Gastroesophageal sphincter (tissue), 4 donors: ENCODE data around the gene CLSTN1. TPM values are rescaled to one million over a fixed set of nuclear protein-coding genes. Genes with fewer than 3 reads are reported as not detected.

ENCODE experiments used
- ATAC-seq: fragments of 150-250 bp; one replicate; pipeline ENCODE4 v1.9.1; 2016; ENCODE audit warnings: mild to moderate bottlenecking, moderate library complexity
- H3K27ac ChIP-seq, 4 donors: fragments of 200-600 bp; sonication (generic) in 3 of 4; 1 replicate in 3 of 4; 2 replicates in 1 of 4; pipeline ENCODE4 v1.5.1; 2016 to 2019
- H3K27me3 ChIP-seq: fragments of 200-600 bp; sonication (generic); one replicate; pipeline ENCODE4 v1.5.1; 2019
- H3K36me3 ChIP-seq, 2 donors: fragments of 200-600 bp; sonication (generic); one replicate each; pipeline ENCODE4 v1.5.1; 2019; ENCODE audit warnings: control low read depth in 1 of 2
- H3K4me1 ChIP-seq, 3 donors: fragments of 200-600 bp; sonication (generic); 1 replicate in 2 of 3; 2 replicates in 1 of 3; pipeline ENCODE4 v1.5.1; 2016 to 2019; ENCODE audit warnings: control low read depth in 2 of 3
- H3K4me3 ChIP-seq, 2 donors: fragments of 200-600 bp; sonication (generic); one replicate each; pipeline ENCODE4 v1.5.1; 2019; ENCODE audit warnings: mild to moderate bottlenecking in 1 of 2, moderate library complexity in 1 of 2
- H3K9me3 ChIP-seq, 3 donors: fragments of 200-600 bp; sonication (generic); one replicate each; pipeline ENCODE4 v1.5.1; 2017 to 2019; ENCODE audit warnings: control low read depth in 2 of 3
- CTCF ChIP-seq, 4 experiments: fragments of 200-600 bp in 2 of 4; fragments of 450-650 bp in 2 of 4; sonication (generic) in 1 of 4; IDR thresholded peaks; one replicate each; pipeline ENCODE4 v1.5.1; 2017 to 2019; ENCODE audit warnings: antibody characterized with exemption in 4 of 4, mild to moderate bottlenecking in 2 of 4, moderate library complexity in 2 of 4
- EP300 ChIP-seq: sonication (generic); formaldehyde crosslinking; IDR thresholded peaks from one replicate; pipeline ENCODE4 v1.6.1; 2017; ENCODE audit warnings: antibody characterized with exemption, mild to moderate bottlenecking
- POLR2A ChIP-seq, 2 donors: fragments of 450-650 bp; IDR thresholded peaks; one replicate each; pipeline ENCODE4 v1.6.1; 2017; ENCODE audit warnings: antibody characterized with exemption in 2 of 2, mild to moderate bottlenecking in 2 of 2, moderate library complexity in 1 of 2
- POLR2AphosphoS5 ChIP-seq: sonication (generic); formaldehyde crosslinking; IDR thresholded peaks from one replicate; pipeline ENCODE4 v1.6.1; 2017; ENCODE audit warnings: antibody characterized with exemption
- WGBS, 2 donors: methylation state at CpG; one replicate each; pipeline ENCODE4 v1.1.5; 2018; ENCODE audit warnings: low coverage in 1 of 2; 5-methylcytosine and 5-hydroxymethylcytosine counted together
- total RNA-seq, 4 donors: library from RNA; depleted of rRNA; stranded (reverse); fragments of >200 nt; gene quantifications; one replicate each; pipeline ENCODE4 v1.1.0, GENCODE V29; 2016

The CLSTN1 gene
- total RNA-seq, 4 donors from 2014 or later: 45.1 to 95.4 (median 58.7) TPM

- WGBS, 2 donors: 100% methylated on average over 1 to 3 of the region's 8 CpGs
- Histone ChIP-seq H3K9me3 (peaks cover 0 to 7% (median 0%) of the 10 kb centered on the region in 3 donors), H3K4me3 (no peak overlapping the region), H3K27ac (no peak overlapping the region), H3K36me3 (peaks cover 0 to 44% of the 10 kb centered on the region in 2 donors), H3K27me3 (no peaks in the 10 kb centered on the region), H3K4me1 (no peaks in the 10 kb centered on the region)
- TF ChIP-seq POLR2AphosphoS5 (no peak), EP300 (no peak), CTCF (IDR thresholded peaks at IDR 0.05) (no peak), POLR2A (IDR thresholded peaks at IDR 0.05) (no peak)
- ATAC-seq: no peak
These were observed 28.2 kb upstream of the CLSTN1 start for GRCh38 chr1:9852004-9852403.

GRCh38 chr1:9850442-9851162, 26.8 kb upstream of the CLSTN1 start:
- Histone ChIP-seq H3K9me3 (peaks cover 0 to 7% (median 0%) of the 10 kb centered on the region in 3 donors), H3K36me3 (peaks cover 0 to 44% of the 10 kb centered on the region in 2 donors), H3K27ac (no peak overlapping the region), H3K27me3 (no peaks in the 10 kb centered on the region), H3K4me3 (no peak overlapping the region), H3K4me1 (no peaks in the 10 kb centered on the region)
- 89 to 100% methylated on average over 1 of the region's 18 CpGs for WGBS, 2 donors
- ATAC-seq: no peak
- TF ChIP-seq CTCF (IDR thresholded peaks at IDR 0.05) (no peak), EP300 (no peak), POLR2AphosphoS5 (no peak), POLR2A (IDR thresholded peaks at IDR 0.05) (no peak)

- Histone ChIP-seq H3K4me3 (no peak overlapping the region), H3K27ac (no peak overlapping the region), H3K4me1 (no peaks in the 10 kb centered on the region), H3K36me3 (peaks cover 0 to 44% of the 10 kb centered on the region in 2 donors), H3K9me3 (peaks cover 0 to 7% (median 0%) of the 10 kb centered on the region in 3 donors), H3K27me3 (no peaks in the 10 kb centered on the region)
- 14 to 78% methylated on average over 1 to 8 of the region's 20 CpGs for WGBS, 2 donors
- TF ChIP-seq CTCF (IDR thresholded peaks at IDR 0.05) (no peak), EP300 (no peak), POLR2A (IDR thresholded peaks at IDR 0.05) (no peak), POLR2AphosphoS5 (no peak)
- ATAC-seq: no peak
These were observed 26.1 kb upstream of the CLSTN1 start for GRCh38 chr1:9849691-9850441.

GRCh38 chr1:9848022-9848421, 24.3 kb upstream of the CLSTN1 start:
- TF ChIP-seq EP300 (no peak), CTCF (IDR thresholded peaks at IDR 0.05) (no peak), POLR2A (IDR thresholded peaks at IDR 0.05) (no peak), POLR2AphosphoS5 (no peak)
- Histone ChIP-seq H3K36me3 (peaks cover 0 to 29% of the 10 kb centered on the region in 2 donors), H3K9me3 (no peaks in the 10 kb centered on the region), H3K27ac (no peak overlapping the region), H3K27me3 (no peaks in the 10 kb centered on the region), H3K4me3 (no peak overlapping the region), H3K4me1 (peaks cover 0 to 18% (median 0%) of the 10 kb centered on the region in 3 donors)
- WGBS, 2 donors: 55 to 67% methylated on average over 5 to 8 of the region's 8 CpGs
- no peak for ATAC-seq
